OCI-LY1 (cell line): Measurements from ENCODE around the gene CHST12.

Source experiments
- H2AFZ ChIP-seq: fragments of 200-600 bp; sonication (generic), shearing (Covaris generic); 2 replicates; pipeline ENCODE4 v1.6.0; 2014; ENCODE audit warnings: antibody characterized with exemption, mild to moderate bottlenecking, low read length
- H3F3A ChIP-seq: fragments of 200-600 bp; sonication (generic), shearing (Covaris generic); 2 replicates; pipeline ENCODE4 v1.6.0; 2014; ENCODE audit warnings: mild to moderate bottlenecking, antibody characterized with exemption, low read length, moderate library complexity; ENCODE audit not compliant: insufficient read depth
- H3K27ac ChIP-seq: fragments of 200-600 bp; sonication (generic); 2 replicates; pipeline ENCODE4 v1.5.1; 2014; ENCODE audit warnings: low read length, mixed run types, mild to moderate bottlenecking, low read depth; ENCODE audit not compliant: poor library complexity, severe bottlenecking
- H3K27me3 ChIP-seq: fragments of 200-600 bp; sonication (generic); 2 replicates; pipeline ENCODE4 v1.6.0; 2014; ENCODE audit warnings: antibody characterized with exemption, mild to moderate bottlenecking, low read length, moderate library complexity; ENCODE audit not compliant: insufficient read depth
- H3K36me3 ChIP-seq: fragments of 200-600 bp; sonication (generic); 2 replicates; pipeline ENCODE4 v1.6.1; 2014; ENCODE audit warnings: mild to moderate bottlenecking, antibody characterized with exemption, low read length, moderate library complexity, mixed read lengths; ENCODE audit not compliant: insufficient read depth
- H3K4me1 ChIP-seq: fragments of 200-600 bp; sonication (generic); 2 replicates; pipeline ENCODE4 v1.5.1; 2014; ENCODE audit warnings: mild to moderate bottlenecking, low read length, moderate library complexity; ENCODE audit not compliant: insufficient read depth, severe bottlenecking
- H3K4me2 ChIP-seq: fragments of 200-600 bp; sonication (generic), shearing (Covaris generic); 2 replicates; pipeline ENCODE4 v1.6.1; 2014; ENCODE audit warnings: low read length
- H3K4me3 ChIP-seq: fragments of 200-600 bp; sonication (generic); 2 replicates; pipeline ENCODE4 v1.5.1; 2014; ENCODE audit warnings: low read length, low read depth, mild to moderate bottlenecking, mixed read lengths; ENCODE audit not compliant: poor library complexity, severe bottlenecking
- H3K79me2 ChIP-seq: fragments of 200-600 bp; shearing (Covaris generic); 2 replicates; pipeline ENCODE4 v1.6.1; 2016; ENCODE audit warnings: mixed run types, low read length, mixed read lengths; ENCODE audit not compliant: insufficient read depth
- H3K9ac ChIP-seq: fragments of 200-600 bp; sonication (generic), shearing (Covaris generic); 2 replicates; pipeline ENCODE4 v1.6.1; 2014; ENCODE audit warnings: mild to moderate bottlenecking, low read length, mixed read lengths
- H3K9me2 ChIP-seq: fragments of 200-600 bp; sonication (generic), shearing (Covaris generic); 2 replicates; pipeline ENCODE4 v1.6.1; 2014; ENCODE audit warnings: low read depth, mild to moderate bottlenecking, low read length, mixed read lengths
- H3K9me3 ChIP-seq: fragments of 200-600 bp; shearing (Covaris generic); 2 replicates; pipeline ENCODE4 v1.6.1; 2014; ENCODE audit warnings: low read length, mixed read lengths
- H4K20me1 ChIP-seq: fragments of 200-600 bp; sonication (generic), shearing (Covaris generic); 2 replicates; pipeline ENCODE4 v1.6.0; 2016; ENCODE audit warnings: mild to moderate bottlenecking, low read length; ENCODE audit not compliant: insufficient read depth
- EZH2 ChIP-seq: fragments of 200-600 bp; sonication (generic), shearing (Covaris generic); IDR thresholded peaks from 2 replicates; pipeline ENCODE4 v1.8.0; 2017; ENCODE audit warnings: borderline replicate concordance, mixed run types, mild to moderate bottlenecking, antibody characterized with exemption, low read length, moderate library complexity, mixed read lengths
- TF ChIP-seq, protein P1 (sequence below): fragments of 200-600 bp; sonication (generic), shearing (Covaris generic); IDR thresholded peaks from 2 replicates; pipeline ENCODE4 v1.5.1; 2017; ENCODE audit warnings: mild to moderate bottlenecking, antibody characterized with exemption, low read length, moderate library complexity, mixed read lengths

The CHST12 gene

DNA sequence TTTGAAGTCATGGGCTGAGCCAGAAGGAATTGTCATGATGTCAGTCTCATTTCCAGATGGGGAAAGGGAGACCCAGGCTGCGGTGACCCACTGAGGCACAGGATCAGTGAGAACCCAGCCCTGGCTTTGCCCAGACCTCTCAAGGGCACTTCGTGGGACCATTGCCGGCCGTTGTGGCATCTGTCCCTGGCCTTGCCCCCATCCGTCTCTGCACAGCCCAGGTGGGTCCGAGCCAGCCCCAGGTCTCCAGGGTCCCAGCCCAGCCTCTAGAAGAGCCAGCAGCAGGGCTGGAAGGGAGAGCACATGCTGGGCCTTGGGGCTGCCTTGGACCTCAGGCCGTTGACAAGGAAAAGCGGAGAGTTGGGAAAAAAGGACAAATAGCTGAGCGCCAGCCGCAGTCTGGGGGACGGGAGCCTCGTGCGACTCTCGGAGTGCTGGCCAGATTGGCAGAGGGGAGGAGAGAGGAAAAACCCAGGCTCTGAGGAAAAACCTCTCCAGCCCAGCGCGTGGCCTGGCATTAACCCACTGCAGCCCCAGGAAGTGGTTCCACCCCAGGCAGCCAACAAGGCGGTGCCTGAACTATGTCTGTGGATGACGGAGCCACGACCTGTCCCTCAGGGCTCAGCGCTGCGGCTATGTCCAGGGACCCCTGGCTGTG, 42.6 kb downstream of the CHST12 start:
- H3K27ac ChIP-seq: no peak overlapping the region
- TF ChIP-seq, protein P1, sequence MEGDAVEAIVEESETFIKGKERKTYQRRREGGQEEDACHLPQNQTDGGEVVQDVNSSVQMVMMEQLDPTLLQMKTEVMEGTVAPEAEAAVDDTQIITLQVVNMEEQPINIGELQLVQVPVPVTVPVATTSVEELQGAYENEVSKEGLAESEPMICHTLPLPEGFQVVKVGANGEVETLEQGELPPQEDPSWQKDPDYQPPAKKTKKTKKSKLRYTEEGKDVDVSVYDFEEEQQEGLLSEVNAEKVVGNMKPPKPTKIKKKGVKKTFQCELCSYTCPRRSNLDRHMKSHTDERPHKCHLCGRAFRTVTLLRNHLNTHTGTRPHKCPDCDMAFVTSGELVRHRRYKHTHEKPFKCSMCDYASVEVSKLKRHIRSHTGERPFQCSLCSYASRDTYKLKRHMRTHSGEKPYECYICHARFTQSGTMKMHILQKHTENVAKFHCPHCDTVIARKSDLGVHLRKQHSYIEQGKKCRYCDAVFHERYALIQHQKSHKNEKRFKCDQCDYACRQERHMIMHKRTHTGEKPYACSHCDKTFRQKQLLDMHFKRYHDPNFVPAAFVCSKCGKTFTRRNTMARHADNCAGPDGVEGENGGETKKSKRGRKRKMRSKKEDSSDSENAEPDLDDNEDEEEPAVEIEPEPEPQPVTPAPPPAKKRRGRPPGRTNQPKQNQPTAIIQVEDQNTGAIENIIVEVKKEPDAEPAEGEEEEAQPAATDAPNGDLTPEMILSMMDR: no peak
- TF ChIP-seq EZH2: no peak
- no peak overlapping the region for H2AFZ ChIP-seq
- no peaks in the 10 kb centered on the region for H3K9me2 ChIP-seq
- no peaks in the 10 kb centered on the region for H3K4me1 ChIP-seq
- no peak overlapping the region for H3K4me3 ChIP-seq
- no peak overlapping the region for H3K4me2 ChIP-seq
- H4K20me1 ChIP-seq: no peaks in the 10 kb centered on the region
- H3K9me3 ChIP-seq: no peaks in the 10 kb centered on the region
- no peaks in the 10 kb centered on the region for H3F3A ChIP-seq
- no peaks in the 10 kb centered on the region for H3K79me2 ChIP-seq
- no peak overlapping the region for H3K9ac ChIP-seq
- peaks cover 4% of the 10 kb centered on the region; the same call in 1 of the 2 replicates for H3K27me3 ChIP-seq
- H3K36me3 ChIP-seq: no peaks in the 10 kb centered on the region

DNA sequence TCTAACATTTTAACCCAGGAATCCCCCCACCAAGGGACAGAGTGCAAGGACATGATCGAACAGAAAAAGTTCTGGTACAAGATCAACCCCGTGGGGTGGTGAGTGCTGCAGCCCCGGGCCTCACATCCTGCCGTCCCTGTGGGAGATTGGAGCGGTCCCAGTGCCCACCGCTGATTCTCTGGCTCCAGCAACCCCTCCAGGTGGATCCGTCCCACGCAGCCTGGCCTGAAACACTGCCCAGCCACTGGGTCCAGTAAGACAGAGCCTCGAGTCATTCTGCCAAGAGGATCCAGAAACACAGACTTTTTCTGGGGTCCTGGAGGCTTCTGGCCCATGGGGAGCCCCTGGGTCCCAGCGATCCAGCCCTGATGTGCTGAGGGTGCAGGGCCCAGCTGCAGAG, 43.3 kb downstream of the CHST12 start:
- Histone ChIP-seq H3K9me3 (no peaks in the 10 kb centered on the region), H3K4me2 (no peak overlapping the region), H3K36me3 (no peaks in the 10 kb centered on the region), H3K79me2 (no peaks in the 10 kb centered on the region), H3K27ac (no peak overlapping the region), H3F3A (no peaks in the 10 kb centered on the region), H3K9ac (no peak overlapping the region), H3K9me2 (no peaks in the 10 kb centered on the region), H3K4me3 (no peak overlapping the region), H2AFZ (no peak overlapping the region), H3K27me3 (peaks cover 4% of the 10 kb centered on the region; the same call in 1 of the 2 replicates), H3K4me1 (no peaks in the 10 kb centered on the region), H4K20me1 (no peaks in the 10 kb centered on the region)
- TF ChIP-seq, protein P1: no peak
- TF ChIP-seq EZH2: no peak

GRCh38 chr7:2450198-2451107, 47.0 kb downstream of the CHST12 start:
- no peak overlapping the region for H3K27ac ChIP-seq
- H3K79me2 ChIP-seq: no peaks in the 10 kb centered on the region
- H3K4me3 ChIP-seq: no peak overlapping the region
- H3K9me3 ChIP-seq: no peaks in the 10 kb centered on the region
- H3K4me2 ChIP-seq: no peak overlapping the region
- H2AFZ ChIP-seq: no peak overlapping the region
- H3K9ac ChIP-seq: no peak overlapping the region
- H4K20me1 ChIP-seq: no peaks in the 10 kb centered on the region
- no peaks in the 10 kb centered on the region for H3F3A ChIP-seq
- H3K36me3 ChIP-seq: no peaks in the 10 kb centered on the region
- H3K9me2 ChIP-seq: no peaks in the 10 kb centered on the region
- H3K27me3 ChIP-seq: peaks cover 4% of the 10 kb centered on the region; the same call in 1 of the 2 replicates
- TF ChIP-seq, protein P1: no peak
- TF ChIP-seq EZH2: no peak
- no peaks in the 10 kb centered on the region for H3K4me1 ChIP-seq
